ENCODE results near the gene DIDO1. TPM values are rescaled to one million over a fixed set of nuclear protein-coding genes. Genes with fewer than 3 reads are reported as not detected.

The DIDO1 gene
- total RNA-seq, 2 experiments from 2014 or later: 51.9 to 54.3 TPM

DNA sequence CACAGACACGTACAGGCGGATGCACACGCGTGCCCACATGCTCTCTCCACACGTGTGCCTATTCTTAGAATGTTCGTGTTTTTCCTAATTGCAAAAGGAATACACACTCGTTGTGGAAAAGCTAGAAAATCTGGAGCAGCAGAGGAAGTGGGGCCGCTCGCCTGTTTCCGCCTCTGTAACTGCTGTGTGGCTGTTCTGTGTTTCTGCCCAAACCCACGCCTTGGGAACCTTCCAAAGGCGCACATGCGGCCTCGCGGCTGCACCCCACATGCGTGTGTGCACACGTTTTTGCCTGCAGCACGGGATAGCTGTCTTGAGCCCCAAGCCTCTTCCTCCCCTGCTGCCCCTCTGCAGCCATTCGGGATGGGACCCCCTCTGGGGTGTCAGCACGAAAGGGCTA is 38.4 kb upstream of the DIDO1 start:
- Mint-ChIP-seq H3K4me1 (ENCODE audit: low read depth) (no peaks in the 10 kb centered on the region), H3K9me3 (no peaks in the 10 kb centered on the region), H3K27me3 (no peaks in the 10 kb centered on the region), H3K27ac (no peak overlapping the region), H3K36me3 (ENCODE audit: low read depth) (no peaks in the 10 kb centered on the region), H3K4me3 (no peak overlapping the region)
- Histone ChIP-seq H3K27me3 (ENCODE audit: control insufficient read depth in 1 of 2, insufficient read depth in 2 of 2, low read length in 2 of 2) (no peaks in the 10 kb centered on the region), H3K27ac (ENCODE audit: low read depth in 1 of 2, low read length in 2 of 2) (no peak overlapping the region), H3K36me3 (ENCODE audit: insufficient read depth, low read length) (no peaks in the 10 kb centered on the region), H3K4me3 (ENCODE audit: low read length) (no peak overlapping the region), H3K9me3 (ENCODE audit: control insufficient read depth in 1 of 2, insufficient read depth in 1 of 2, low read length in 2 of 2) (peaks cover 0 to 3% of the 10 kb centered on the region in 2 experiments), H3K4me1 (ENCODE audit: insufficient read depth, low read length) (no peaks in the 10 kb centered on the region)
- intact Hi-C loops (cut with DNase I, micrococcal nuclease): no loop called here
- POLR2A ChIA-PET: interaction anchor here (1.0 to 2.6 kb wide), 2 partner anchors 9 to 10 kb away, joined by 3 to 6 read pairs; no protein-coding TSS in a partner anchor
- TF ChIP-seq, protein P1, sequence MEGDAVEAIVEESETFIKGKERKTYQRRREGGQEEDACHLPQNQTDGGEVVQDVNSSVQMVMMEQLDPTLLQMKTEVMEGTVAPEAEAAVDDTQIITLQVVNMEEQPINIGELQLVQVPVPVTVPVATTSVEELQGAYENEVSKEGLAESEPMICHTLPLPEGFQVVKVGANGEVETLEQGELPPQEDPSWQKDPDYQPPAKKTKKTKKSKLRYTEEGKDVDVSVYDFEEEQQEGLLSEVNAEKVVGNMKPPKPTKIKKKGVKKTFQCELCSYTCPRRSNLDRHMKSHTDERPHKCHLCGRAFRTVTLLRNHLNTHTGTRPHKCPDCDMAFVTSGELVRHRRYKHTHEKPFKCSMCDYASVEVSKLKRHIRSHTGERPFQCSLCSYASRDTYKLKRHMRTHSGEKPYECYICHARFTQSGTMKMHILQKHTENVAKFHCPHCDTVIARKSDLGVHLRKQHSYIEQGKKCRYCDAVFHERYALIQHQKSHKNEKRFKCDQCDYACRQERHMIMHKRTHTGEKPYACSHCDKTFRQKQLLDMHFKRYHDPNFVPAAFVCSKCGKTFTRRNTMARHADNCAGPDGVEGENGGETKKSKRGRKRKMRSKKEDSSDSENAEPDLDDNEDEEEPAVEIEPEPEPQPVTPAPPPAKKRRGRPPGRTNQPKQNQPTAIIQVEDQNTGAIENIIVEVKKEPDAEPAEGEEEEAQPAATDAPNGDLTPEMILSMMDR (IDR thresholded peaks at IDR 0.05): no peak
- ATAC-seq (ENCODE audit: poor library complexity) (no peak), DNase-seq (no peak)
- CTCF ChIA-PET: no interaction called here

DNA sequence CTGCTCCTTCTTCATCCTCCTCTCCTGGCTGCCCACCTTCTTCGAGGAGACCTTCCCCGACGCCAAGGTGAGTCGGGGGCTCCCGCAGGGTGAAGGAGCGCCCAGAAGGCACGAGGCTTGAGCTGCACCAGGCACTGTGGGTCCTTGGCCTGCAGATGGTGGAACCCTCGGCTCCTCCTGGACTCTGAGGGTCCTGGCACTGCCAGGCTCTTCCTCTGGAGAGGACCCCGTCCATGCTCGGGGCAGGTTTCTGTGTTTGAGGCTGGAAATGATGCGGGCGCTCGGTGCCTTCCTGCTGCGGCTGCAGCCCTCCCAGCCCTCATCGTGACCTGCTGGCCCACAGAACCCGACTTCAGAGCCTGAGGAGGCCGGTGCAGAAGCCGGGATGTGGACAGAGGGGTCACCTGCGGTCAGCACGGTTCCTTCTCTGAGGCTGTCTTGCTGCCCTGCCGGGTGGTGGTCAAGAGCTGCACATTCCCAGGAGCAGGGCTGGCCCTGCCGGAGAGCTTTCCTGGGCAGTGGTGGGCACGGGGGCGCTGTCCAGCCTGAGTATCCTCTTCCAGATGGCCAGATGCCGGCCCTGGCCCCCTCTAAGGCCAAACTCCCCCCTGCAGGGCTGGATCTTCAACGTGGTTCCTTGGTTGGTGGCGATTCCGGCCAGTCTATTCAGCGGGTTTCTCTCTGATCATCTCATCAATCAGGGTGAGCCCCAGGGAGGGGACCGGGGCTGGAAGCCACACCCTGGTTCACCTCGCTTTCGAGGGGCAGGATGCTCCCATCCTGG is 37.5 kb upstream of the DIDO1 start:
- ChIA-PET POLR2A (interaction anchor here (1.0 to 2.6 kb wide), 2 partner anchors 8 to 10 kb away, joined by 3 to 6 read pairs; no protein-coding TSS in a partner anchor), CTCF (no interaction called here)
- Mint-ChIP-seq H3K4me3 (no peak overlapping the region), H3K27me3 (no peaks in the 10 kb centered on the region), H3K4me1 (ENCODE audit: low read depth) (no peaks in the 10 kb centered on the region), H3K9me3 (no peaks in the 10 kb centered on the region), H3K27ac (no peak overlapping the region), H3K36me3 (ENCODE audit: low read depth) (no peaks in the 10 kb centered on the region)
- Histone ChIP-seq H3K4me3 (ENCODE audit: low read length) (no peak overlapping the region), H3K27ac (ENCODE audit: low read depth in 1 of 2, low read length in 2 of 2) (no peak overlapping the region), H3K27me3 (ENCODE audit: control insufficient read depth in 1 of 2, insufficient read depth in 2 of 2, low read length in 2 of 2) (no peaks in the 10 kb centered on the region), H3K36me3 (ENCODE audit: insufficient read depth, low read length) (no peaks in the 10 kb centered on the region), H3K4me1 (ENCODE audit: insufficient read depth, low read length) (peaks cover 9% of the 10 kb centered on the region), H3K9me3 (ENCODE audit: control insufficient read depth in 1 of 2, insufficient read depth in 1 of 2, low read length in 2 of 2) (peaks cover 0 to 3% of the 10 kb centered on the region in 2 experiments)
- intact Hi-C loops (cut with DNase I, micrococcal nuclease): no loop called here
- ATAC-seq (ENCODE audit: poor library complexity) (no peak), DNase-seq (no peak)
- TF ChIP-seq, protein P1 (IDR thresholded peaks at IDR 0.05): no peak

DNA sequence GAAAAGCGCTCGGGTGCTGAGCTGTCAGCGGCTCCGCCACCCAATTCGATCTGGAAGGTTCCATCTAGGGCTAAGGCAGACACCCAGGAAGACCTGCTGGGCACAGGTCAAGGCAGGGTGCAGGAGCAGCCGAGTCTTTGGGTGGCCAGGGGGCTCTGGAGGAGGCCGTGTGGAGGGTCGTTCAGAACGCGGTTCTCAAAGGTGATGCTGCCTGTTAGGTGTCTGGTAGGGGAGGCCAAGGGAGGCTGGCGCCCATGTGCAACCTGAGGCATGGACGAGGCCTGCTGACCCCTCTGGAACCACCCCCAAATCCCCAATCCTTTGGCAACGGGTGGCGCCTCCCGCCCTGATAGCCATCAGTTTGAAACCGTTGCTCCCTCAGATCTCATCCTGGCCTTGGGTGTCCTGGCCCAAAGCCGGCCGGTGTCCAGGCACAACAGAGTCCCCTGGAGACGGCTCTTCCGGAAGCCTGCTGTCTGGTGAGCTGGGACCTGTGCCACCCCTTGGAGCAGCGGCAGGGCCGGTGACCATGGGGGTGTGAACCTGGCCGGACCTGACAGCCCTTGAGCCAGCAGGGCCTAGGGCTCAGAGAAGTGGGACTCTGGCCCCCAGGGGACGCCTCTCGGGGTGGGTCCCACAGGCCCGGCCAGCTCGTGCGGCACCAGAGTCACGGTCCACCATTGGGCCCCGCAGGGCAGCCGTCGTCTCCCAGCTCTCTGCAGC is 36.7 kb upstream of the DIDO1 start:
- H3K4me1 ChIP-seq (ENCODE audit: insufficient read depth, low read length): peaks cover 13% of the 10 kb centered on the region
- Mint-ChIP-seq H3K4me3 (no peak overlapping the region), H3K27ac (no peak overlapping the region), H3K4me1 (ENCODE audit: low read depth) (no peaks in the 10 kb centered on the region), H3K36me3 (ENCODE audit: low read depth) (no peaks in the 10 kb centered on the region), H3K9me3 (no peaks in the 10 kb centered on the region), H3K27me3 (no peaks in the 10 kb centered on the region)
- TF ChIP-seq, protein P1 (IDR thresholded peaks at IDR 0.05): no peak
- CTCF ChIA-PET: no interaction called here
- H3K27me3 ChIP-seq (ENCODE audit: control insufficient read depth in 1 of 2, insufficient read depth in 2 of 2, low read length in 2 of 2): no peaks in the 10 kb centered on the region
- no peak for DNase-seq
- H3K27ac ChIP-seq (ENCODE audit: low read depth in 1 of 2, low read length in 2 of 2): no peak overlapping the region
- ATAC-seq (ENCODE audit: poor library complexity): no peak
- no peak overlapping the region for H3K4me3 ChIP-seq (ENCODE audit: low read length)
- no peaks in the 10 kb centered on the region for H3K36me3 ChIP-seq (ENCODE audit: insufficient read depth, low read length)
- peaks cover 0 to 3% of the 10 kb centered on the region in 2 experiments for H3K9me3 ChIP-seq (ENCODE audit: control insufficient read depth in 1 of 2, insufficient read depth in 1 of 2, low read length in 2 of 2)
- POLR2A ChIA-PET: interaction anchor here (1.1 to 2.6 kb wide), 2 partner anchors 9 to 75 kb away, joined by 3 to 6 read pairs; no protein-coding TSS in a partner anchor
- intact Hi-C loops (cut with DNase I, micrococcal nuclease): no loop called here
